SIG-M5 treated with dmso at 0.1 percent for 504 hours (cell line): ENCODE measurements around the gene ADCY5.

Source experiments
- DNase-seq: peaks from one replicate; lab custom pipeline; 2025; ENCODE audit not compliant: unreplicated experiment; lab: John Stamatoyannopoulos, UW

Gene ADCY5

DNA sequence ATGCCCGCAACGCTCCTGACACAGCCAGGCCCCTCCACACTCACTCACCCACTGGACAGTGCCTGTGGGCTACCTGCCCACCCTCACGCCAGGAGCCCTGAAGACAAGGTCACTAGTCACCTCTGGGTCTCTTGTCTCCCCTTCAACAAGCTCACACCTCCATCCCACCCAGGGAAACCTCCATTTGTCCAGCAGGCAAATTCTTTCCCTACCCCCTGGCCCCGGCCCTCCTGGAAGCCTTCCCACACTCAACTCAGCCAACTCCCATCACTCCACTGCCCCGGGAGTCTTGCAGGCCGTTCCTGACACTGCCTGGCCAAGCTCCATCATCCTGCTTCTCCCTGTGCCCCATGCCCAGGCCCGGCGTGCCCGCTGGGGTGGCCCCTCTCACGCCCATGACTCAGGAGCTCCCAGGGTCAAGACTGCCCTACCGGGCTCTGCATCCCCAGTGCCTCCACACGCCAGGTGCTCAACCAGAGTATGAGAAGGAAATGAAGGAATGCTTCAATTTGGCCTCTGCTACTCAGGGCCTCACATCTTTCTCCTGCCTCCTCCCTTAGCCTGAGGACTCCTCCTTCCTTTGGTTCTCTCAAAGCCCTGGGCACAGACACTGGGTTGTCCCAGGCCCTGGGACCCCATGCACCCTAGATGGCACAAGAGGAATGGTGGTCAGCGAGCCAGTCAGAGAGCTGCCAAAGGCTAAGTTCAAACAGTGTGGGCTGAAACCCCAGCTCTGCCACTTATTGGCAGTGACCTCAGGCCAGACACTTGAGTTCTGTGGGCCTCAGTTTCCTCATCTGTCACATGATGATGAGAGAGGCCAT is 158.6 kb downstream of the ADCY5 start:
- no peak for DNase-seq

DNA sequence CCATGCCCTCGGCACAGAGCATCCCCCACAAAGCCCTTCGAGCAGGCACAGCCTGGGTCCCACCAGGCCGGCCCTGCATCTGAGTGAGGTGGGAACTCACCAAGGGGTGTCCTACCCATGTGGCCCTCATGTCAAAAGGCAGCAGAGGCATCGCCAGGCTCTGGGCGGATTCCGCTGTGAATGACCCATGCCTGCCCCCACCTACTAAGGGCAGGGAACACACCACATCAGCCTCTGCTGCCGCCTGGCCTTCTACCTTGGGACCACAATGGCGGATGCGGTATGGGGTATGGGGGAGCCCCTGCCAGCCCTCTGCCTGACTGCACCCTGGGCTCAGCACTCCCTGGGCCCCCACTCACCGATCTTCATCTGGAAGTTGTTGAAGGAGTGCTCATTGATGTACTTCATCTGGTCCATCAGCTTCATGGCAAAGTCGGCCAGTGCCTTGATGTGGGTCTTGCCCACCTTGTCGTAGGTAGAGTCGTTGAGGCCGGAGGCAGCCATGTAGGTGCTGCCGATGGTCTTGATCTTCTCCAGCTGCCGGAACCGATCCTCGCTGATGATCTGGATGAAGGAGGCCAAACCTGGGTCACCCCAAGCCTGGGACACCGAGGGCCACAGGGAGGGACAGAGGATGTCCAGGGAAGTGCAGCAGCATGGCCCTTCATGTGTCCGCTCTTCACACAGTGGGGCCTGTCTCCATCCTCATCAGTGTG is 159.3 kb downstream of the ADCY5 start:
- no peak for DNase-seq

DNA sequence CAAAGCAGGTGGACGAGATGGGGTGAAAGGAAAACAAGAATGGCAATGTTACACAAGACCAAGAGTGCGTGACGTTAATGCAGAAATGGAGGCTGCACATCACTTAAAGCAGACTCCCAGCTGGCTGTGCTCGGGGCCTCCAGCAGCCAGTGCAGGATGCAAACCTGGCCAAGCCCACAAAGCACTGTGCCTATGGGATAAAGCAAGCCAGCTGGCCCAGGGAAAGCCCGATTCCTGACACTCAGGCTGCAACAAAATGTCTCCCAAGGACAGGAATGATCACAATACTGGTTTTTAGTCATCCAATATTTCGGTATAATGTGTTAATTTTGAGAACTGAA is 161.0 kb downstream of the ADCY5 start:
- DNase-seq, result no peak

DNA sequence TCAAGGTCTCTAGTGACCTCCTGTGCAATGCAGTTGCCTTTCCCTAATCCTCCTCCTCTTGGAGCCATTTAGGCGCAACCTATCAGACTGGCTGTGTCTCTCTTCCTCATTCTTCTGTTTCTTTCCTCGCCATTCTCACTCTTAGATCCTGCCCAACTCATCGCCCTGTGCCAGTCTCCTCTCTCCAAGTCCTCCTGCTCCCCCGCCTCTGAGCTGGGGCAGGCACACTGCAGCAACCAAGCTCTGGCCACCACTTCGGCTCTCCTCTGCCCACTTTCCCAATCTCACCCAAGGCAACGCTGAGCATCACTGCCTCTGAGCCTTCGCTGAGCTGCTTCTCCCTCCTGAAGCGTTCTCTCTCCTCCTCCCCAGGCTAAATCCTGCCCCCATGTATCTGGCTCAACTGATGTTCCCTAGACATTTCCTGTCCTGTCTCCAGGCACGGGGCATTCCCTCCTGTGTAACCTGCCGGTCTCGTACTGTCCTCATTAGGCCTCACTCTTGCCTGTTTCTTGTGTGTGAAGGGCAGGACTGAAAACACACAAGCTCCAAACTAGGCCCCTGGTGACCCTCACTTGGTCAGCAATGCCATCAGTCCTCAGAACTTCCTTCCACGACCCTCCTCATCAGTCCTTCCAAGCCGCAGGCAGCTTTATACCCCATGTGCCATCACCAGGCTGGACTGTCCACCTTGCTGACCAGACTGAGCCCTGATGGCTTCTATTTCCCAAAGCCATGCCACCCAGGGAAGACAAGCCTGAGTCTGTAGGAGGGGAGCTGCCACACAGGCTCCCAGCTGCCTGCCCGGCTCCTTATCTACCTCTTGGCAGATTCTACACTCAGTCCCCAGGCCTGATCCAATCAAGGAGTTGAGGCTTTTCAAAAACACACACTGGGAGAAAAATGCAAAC is 161.6 kb downstream of the ADCY5 start:
- no peak for DNase-seq

DNA sequence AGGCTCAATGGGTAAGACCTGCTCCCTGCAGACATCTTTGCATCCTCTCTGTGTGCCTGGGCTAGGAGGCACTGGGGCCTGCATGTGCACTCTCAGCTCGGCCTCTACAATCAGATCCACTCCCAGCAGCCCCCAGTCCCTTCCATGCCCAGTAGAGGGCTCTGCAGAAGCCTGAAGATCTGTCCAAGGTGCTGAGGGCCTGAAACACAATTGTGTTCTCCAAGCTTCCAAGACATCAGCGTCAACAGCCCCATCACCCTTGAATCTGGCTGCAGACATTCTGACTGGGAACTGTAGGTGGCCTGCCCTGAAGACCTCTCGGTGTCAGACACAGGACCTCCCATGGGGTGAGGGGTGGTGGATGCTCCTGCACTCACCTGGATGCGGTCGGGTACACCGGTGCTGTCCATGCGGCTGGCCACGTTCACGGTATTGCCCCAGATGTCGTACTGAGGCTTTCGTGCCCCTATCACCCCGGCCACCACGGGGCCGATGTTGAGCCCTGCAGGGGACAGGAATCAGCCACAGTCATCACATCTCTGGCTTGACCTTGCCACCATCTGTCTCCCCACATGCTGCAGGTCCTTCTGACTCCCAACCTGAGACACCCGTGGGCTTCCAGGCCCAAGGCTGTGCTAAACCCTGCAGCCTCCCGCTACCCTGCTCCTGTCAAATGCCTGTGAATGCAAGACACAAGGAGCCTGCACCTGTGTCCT is 162.4 kb downstream of the ADCY5 start:
- peak; percentile 57 for DNase-seq

DNA sequence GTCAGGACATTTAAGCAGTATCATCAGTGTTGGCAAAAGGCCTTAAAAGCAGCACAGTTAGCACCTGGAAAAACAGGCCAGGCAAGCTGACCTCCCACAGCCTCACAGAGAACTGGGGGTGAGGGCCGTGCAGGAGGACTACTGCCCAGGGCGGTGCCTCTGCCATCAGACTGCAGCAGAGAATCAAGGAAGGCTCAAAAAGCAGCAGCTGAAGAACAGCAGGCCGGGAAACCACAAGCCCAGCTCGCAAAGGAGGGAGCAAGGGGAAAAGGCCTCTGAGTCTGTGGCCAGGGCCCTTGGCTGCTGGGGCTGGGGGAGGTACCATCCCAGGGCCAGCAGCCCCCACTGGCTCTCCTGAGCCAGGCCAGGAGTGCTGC is 163.0 kb downstream of the ADCY5 start:
- DNase-seq, result no peak

DNA sequence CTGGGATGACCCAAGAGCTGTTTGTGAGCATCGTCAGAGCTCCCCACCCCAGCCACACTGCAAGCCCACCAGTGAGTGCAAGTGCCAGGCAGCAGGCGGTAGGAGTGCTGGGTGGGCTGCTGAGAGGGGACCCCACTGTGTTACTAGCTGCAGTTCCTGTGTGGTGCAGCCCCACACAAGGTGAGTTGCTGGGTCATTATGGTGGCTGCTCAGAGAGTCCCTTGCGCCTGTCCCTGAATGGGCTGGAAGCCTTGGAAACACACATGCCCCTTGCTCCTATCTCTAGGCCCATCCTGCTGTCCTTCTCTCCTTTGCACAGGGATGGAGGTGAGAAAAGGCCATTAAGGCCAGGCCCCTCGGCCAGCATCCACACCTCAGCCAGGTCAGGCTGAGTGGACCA is 163.4 kb downstream of the ADCY5 start:
- DNase-seq, result no peak

DNA sequence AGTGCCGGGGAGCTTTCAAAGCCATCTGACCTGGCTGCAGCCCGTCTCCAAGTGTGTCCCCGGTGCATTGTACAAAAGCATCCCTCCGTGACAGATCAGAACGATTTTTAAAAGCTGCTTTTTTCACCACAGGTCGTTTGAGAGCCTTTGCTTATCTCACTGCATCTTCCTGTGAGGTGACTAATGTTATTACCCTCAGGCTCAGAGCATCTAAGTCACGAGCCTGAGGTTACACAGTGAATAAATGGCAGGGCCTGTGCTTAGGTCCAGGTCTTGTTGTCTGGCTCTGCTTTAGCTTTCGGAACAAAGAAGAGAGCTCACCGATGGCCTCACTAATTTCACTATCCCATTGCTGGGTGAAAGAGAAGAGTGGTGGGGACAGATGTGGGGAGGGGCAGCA is 163.8 kb downstream of the ADCY5 start:
- DNase-seq, result no peak

DNA sequence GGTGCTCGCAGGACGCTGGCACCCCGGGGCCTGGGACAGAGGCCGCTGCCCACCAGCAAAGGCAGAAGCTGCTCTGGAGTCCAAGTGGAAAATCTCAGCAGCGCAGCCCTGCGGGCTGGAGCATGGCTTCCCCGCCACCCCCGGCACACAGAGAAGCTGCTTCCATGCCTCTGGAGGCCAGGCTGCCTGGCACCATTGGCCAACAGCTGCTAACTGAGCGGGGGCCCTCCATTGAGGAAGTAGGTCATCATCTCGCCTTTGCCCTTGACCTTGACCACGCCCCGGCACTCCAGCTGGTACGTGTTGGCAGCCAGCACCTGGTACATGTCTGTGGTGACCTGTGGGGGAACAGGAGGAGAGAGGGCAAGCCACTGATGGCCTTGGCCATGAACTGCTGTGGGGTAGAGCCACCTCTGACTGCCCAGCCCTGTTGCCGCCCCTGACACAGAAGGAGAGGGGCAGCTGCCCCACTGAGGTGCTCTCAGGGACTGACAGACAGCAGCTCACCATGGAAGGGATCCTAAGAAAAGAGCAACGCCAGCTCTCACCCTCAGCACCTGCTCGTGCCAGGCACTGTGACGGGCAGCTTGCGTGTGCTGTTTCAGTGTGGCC is 164.4 kb downstream of the ADCY5 start:
- no peak for DNase-seq

DNA sequence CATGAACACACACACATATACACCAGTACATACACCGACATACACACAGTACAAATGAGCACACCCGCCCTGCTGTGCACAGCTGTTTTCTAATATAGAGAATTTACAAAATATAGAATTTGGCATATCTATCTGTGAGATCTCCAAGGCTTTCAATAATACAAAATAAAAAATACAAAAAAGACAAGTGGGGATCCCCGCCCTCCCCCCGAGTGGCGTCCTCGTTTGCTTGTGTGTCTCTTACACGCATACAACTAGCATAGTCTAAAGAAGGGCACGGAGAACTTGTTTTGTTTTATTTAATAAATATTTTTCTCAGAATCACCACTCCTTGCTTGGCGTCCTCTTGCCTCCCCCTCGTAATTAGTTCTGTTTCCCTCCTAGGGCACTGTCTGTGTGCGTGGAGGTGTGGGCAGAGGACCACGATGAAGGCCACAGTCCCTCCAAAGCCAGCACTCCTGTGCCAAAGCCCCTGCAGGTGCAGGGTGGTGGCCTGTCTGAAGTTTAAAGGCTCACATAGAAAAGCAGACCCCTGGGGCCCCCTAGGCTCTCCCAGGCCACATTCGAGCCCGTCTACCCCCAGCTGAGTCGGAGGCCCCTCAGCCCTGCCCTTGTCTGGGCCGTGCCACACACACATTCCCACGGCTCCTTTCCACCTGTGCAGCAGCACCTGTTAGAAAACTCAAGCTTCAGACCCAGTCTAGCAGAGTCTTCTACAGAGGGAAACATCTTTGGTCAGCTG is 165.1 kb downstream of the ADCY5 start:
- DNase-seq, result no peak

DNA sequence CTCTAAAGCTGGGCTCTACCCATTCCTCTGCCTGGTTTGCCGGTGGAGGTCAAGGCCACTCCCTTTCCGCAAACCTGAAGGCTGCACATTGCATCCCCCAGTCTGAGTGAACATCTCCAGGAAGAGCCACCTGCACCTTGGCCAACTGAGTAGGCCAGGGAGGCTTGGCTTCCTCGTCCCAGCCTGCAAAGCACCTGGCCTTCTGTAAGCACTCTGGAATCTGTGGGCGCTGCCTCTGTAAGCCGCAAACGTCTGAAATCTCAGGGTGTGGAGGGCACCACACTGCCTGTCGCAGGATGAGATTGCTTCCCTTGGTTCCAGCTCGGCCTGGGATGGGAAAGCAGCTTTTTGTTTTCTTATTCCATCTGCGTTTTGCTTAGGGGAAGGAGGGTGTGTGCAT is 165.8 kb downstream of the ADCY5 start:
- no peak for DNase-seq

DNA sequence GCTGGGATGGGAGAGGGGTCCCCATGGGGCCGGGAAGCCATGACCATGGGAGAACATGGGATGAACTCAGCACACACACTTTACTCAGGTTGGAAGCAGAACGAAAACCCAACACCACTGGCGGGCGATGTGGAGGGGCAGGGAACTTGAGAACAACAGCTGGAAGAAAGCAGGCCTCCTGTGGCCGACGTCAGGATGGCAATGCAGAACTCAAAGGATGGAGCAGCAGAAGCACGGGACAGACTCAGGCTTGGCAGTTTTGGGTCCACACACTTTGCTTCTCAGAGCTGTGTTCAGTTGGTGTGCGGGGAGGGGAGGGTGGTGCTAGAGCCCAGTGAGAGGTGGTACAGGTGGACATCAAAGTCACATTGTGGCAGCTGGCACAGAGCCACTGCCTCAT is 166.4 kb downstream of the ADCY5 start:
- DNase-seq, result no peak

DNA sequence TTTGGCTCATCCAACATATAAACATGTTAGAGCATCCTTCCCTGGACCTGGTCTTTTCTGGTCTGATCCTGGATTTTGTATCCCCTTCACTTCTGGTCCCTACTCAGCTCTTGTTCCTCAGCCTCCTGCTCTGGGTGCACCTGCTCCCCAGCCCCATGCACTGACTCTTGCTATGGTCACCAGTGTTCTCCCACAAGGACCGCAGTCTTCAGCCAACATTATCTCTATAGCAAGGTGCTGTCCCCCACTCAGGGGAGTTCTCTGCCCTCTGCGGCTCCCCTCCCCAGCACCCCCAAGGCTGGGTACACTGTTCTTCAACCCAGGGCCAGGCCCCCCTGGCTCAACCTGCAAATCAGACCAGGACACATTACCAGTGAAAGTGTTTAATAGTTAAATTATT is 167.0 kb downstream of the ADCY5 start:
- DNase-seq, result no peak

DNA sequence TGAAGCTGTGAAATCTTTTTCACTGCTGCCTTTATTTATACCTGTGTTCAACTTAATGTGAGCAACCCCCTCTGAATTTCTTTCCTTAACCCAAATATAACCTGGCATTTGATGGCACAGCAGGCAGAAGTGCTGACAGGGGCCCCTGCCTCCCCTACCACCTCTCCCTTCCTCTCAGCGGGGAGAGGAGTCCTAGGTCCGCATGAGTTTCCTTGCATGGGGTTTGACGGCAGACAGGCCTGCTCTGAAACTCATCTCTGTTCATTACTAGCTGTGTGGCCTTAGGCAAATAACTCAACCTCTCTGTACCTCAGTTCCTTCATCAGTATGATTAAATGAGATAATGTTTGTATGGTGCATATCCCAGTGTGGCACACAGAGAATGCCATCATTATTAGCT is 167.5 kb downstream of the ADCY5 start:
- no peak for DNase-seq

DNA sequence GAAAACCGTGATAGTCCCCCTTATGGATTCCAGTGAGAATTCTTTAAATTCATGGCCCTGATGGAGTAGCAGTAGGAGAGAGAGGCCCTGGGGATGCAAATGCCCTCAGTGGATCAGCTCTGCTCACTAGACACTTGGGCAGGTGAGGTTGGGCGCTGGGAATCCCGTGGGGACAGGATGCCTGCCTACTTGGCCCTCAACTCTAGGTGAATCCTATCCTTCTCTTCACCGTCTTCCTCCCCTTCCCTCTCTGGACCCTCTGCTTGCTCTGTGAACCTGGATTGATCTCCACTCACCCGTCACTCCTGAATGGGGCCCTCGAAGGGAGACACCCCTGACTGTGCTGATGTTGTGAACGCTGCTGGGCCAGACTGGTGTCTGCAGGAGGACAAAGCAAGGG is 169.8 kb downstream of the ADCY5 start:
- no peak for DNase-seq

DNA sequence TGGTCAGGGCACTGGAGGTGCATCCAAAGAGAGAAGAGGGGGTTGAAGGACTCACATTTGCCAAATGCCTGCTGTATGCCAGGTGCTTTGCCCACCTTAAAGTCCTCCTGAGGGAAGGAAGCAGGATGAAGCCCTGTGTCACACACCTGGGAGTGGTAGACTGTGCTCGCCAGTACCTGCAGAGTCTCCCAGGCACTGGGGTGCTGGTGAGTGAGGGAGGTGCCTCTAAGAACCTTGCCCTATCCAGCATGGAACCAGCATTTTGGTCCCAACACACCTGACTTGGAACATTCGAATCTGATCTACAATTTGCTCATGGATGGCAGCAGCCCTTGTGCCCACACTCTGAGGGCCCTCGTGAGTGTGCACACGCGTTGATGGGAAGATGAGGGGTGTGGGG is 170.4 kb downstream of the ADCY5 start:
- no peak for DNase-seq

DNA sequence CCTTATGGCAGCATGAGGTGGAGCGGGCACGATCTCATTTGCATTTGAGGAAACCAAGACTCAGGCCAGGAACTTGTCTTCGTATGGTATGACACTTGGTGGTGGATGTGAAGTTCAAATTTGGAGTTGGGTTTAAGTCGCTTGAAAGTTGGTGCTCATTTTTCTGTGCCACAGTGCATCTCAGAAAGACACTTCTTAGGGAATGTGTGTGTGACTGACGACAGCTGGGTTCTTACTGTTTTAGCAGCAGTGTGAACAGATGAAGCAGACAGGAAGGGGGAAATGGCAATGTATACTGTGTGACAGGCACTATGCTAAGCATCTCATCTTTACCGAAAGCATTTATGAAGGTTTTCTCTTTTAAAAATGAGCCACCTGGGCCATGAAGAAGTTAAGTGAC is 171.8 kb downstream of the ADCY5 start:
- no peak for DNase-seq

DNA sequence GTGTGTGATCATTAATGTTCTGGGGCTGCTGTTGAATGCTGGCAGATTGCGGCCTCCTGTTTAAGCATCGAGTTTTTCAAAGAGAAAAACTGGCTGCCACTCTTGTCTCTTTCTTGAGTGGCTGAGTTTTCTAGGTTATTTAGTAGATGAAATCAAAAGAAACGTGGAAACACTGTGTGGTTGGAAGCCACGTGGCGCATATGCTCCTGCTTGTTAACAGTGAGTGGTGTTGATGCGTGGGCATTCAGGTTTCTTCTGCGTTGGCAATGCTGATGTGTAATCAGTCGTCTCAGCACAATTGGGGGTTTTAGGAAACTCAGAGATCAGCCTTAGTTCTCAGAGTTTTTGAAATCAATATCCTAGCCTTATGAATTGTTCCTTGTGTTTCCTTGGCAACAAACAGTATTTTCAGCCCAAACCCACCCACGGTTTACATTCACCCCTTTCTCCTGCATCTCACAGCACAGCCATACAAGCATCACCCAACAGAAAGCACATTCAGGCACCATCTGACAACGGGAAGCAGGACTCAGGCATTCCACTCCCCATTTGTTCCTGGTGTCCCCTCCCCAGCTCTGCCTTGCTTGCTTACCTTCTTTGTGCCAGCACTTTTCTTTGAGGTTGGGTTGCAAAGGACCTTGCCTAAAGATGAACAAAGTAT is 172.4 kb downstream of the ADCY5 start:
- no peak for DNase-seq

DNA sequence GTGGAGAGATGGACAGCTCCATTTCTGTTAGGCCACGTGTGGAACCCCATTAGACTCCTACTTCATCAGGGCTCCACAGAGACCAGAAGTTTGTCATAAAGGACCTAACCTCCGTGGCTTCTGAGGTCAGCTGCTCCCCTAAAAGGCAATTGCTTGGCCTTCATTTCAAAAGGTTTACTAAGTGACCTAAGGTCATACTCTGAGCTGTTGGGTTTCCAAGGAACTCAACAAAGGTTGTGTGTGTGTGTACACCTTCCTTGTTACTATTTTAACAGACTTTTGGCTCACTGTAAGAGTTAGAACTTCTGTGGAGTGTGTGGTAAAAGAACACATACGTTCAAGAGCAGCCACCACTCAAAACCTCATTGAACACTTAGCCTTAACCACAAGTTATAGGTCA is 173.2 kb downstream of the ADCY5 start:
- no peak for DNase-seq

DNA sequence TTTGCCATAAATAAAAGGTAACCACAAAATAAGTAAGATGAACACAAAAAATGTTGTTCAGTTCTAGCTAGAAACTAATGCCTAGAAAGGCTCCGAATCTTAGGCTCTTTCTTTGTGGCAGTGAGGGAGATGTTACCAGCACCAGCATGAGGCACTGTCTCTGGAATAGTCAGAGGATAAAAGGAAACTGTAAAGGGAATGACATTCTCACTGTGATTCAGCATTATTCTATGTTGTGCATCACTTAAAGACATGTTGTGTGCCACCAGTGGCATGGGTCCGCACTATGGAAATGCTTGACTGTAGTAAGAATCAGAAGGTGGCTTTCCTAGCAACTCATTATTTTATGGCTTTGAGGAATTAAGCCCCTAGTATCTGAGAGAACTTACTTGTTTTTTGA is 176.3 kb downstream of the ADCY5 start:
- no peak for DNase-seq
